Limb (tissue), 2 donors: ENCODE measurements around the gene SLC25A21.
"Not testable (repeated sequence)": the region's sequence is repeated elsewhere in the genome, so short reads cannot be mapped to it uniquely, and the experiment has no call there.

Experiments
- DNase-seq, 2 donors: peaks; one replicate each; pipeline ENCODE4 v3.0.0-alpha.2; 2016; ENCODE audit errors: extremely low spot score in 2 of 2

SLC25A21 gene

GRCh38 chr14:36944307-36945010 is 227.9 kb downstream of the SLC25A21 start:
- no peak for DNase-seq

- no peak for DNase-seq
These were observed 229.7 kb downstream of the SLC25A21 start for GRCh38 chr14:36942522-36943245.

DNA sequence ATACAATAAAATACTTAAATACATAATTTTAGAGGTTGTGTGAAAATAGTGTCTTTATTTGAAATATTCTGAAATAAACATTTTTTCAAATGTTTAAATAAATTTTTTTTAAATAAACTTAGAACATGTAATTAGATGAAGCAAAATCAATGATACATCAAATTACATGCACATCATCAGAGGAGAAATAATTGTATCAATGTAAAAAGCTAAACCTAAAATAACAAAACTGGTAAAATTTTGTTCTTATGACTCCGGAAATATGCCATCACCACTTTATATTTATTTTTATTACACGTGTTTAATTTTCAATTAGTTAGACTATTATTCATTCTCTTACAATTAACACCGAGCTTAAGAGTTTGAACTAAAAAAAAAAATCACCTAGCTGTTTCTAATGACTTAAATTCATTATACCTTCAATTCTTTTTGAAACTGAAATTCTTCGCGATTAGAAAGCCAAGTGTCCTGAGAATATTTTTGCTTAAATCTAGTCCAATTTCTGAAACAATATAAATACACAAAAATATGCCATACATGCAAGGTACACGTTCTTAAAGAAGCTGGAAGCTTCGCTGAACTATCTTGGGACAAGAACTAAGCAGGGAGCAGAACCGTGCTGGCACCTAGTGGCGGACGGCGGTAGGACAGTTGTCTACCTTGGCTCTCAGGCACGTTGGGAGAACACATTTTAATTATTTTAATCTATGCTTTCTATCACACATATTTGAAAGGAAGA is 230.5 kb downstream of the SLC25A21 start:
- peak; percentile 73 to 86 for DNase-seq

- no peak for DNase-seq
These were observed 231.9 kb downstream of the SLC25A21 start for GRCh38 chr14:36940476-36940875.

- DNase-seq, result no peak
These were observed 233.1 kb downstream of the SLC25A21 start for GRCh38 chr14:36939265-36939664.

DNA sequence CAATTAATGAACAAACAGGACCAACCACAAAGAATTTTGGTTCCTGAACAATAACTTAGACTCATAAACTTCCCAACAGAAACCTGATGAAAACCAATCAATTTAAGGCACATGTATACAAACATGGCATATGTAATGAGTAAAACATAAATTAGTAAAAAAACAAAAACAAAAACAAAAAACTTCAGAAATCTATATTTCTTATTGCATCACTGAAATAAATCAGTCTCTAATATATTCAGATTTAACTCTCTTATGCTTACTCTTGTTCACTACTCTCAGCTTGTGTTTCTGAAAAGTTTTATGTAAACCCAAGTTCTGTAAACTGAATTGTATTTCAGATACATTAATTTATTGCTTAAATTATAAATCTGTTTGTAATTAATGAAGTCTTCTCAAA is 233.7 kb downstream of the SLC25A21 start:
- DNase-seq, result no peak

DNA sequence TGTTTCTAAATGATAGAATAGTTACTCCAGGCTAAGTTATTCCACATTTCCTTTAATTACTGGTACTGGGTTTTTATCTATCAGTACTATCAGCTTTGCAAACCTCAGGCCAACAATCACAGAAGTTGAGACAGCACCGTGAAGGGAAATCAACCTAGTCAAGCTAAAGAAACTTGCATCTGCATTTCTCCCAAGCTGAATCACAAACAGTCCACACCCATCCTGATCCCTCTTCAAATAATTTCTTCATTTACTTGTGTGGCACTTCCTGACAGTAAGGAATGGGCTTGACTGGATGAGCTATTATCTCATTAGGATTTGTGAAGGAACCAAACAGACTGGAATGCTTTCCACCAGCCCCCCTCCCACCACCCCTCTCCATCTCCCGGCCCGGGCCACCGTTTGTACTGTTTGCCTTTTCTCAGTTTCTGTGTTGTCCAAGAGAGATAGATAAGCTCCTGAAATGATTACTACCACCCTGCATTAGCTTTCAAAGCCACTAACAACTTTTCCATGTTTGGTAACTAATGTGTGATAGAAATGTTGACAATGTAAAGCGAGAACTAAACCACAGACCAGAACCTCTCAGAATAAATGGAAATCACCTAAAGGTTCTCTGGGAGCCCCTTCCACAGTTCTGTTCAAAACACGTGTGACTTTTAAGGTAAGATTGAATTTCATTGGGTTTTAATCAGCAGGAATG is 236.3 kb downstream of the SLC25A21 start:
- no peak for DNase-seq

GRCh38 chr14:36934304-36934703 is 238.1 kb downstream of the SLC25A21 start:
- no peak for DNase-seq

DNA sequence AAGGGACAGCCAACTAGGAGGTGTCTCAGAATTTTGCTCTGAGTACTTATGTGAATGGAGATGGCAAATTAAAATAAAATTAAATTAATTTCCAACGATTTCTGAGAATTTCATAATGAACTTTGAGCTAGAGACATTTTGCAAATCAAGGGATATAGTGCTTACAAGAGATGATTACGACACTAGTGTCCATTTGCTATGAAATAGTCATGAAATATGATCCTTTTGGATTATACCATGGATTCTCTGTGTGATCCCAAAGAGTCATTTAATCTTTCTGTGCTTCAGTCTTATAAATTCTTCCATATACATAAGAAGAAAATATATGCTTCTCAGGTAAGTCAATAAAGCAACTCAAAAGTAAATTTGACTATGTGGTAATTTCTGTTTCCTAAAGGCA is 240.6 kb downstream of the SLC25A21 start:
- DNase-seq, result no peak

DNA sequence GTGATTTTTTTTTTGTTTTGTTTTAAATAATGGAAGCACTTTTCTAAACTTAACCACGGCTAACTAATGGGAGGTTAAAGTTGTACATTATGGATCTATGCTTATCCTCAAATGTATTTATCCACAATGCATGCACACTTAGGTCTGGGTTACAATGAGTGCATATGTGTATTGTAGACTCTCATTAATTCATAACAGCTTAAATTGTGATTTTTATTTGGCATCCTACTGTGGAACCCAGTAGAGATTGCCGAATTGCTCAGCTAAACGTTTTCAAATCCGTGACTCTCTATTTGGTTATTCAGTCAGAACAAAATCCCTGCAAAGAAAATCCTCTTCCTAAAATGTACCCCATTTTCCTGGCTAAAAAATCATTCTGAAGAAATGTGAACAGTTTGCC is 244.0 kb downstream of the SLC25A21 start:
- DNase-seq, result no peak

DNA sequence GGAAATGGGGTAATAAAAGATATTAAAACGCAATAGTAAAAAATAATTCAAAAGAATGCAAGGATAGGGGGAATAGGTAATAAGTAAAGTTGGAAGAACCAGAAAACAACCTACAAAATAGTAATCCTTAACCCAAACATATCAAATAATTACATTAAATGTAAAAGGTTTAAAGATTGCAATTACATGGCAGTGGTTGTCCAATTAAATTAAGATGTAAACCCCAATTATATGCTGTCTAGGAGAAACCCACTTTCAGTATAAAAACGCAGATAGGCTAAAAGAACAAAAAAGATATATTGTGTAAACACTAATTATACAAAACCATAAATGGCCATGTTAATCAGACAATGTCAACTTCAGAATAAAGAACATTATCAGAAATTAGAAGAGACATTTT is 247.3 kb downstream of the SLC25A21 start:
- no peak for DNase-seq

GRCh38 chr14:36916668-36917067 is 255.7 kb downstream of the SLC25A21 start:
- no peak for DNase-seq

DNA sequence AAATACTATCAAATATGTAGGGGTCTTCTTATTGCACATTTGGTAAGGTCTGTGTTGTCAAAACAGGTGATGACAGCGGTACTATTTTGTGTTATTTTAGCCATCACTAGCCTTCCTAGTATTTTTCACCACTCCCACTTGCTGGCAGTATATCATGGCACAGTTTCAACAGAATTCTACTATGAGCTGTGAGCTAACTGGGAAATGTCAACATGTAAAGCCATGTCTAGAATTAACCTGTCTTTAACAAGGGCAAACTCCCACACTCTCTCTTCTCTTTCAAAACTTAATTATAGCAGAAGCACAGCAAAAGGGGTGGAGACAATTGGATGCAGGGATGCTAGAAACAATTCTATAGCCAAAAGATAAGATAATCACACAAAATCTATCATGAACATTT is 257.3 kb downstream of the SLC25A21 start:
- DNase-seq, result no peak

GRCh38 chr14:36910578-36910977 is 261.8 kb downstream of the SLC25A21 start:
- no peak for DNase-seq

- DNase-seq, result no peak
These were observed 267.0 kb downstream of the SLC25A21 start for GRCh38 chr14:36905272-36905888.

DNA sequence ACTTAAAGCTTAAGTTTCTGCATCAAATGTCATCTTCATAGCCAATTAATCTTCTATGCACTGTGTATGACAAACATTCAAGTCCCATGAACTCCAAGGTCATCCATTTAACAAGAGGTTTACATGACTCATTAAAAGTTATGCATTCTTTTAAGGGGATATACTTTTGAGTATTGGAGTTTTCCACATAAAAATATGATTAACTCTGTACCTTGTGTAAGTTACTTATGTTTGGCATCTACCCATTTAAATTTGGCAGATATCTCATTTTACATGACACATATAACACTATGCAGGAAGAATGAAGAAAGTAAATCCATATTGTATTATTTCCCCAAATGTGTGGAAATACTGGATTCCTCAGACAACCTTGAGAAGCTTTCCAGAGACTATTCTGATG is 270.5 kb downstream of the SLC25A21 start:
- peak in 1 of 2 donors; percentile 24 for DNase-seq

- peak in 1 of 2 donors; percentile 41 for DNase-seq
These were observed 271.6 kb downstream of the SLC25A21 start for GRCh38 chr14:36900846-36901245.

GRCh38 chr14:36896300-36896699 is 276.1 kb downstream of the SLC25A21 start:
- not testable (repeated sequence) for DNase-seq

GRCh38 chr14:36884049-36884448 is 288.4 kb downstream of the SLC25A21 start:
- no peak for DNase-seq

- DNase-seq, result no peak
These were observed 292.1 kb downstream of the SLC25A21 start for GRCh38 chr14:36880276-36880675.

GRCh38 chr14:36879558-36879957 is 292.8 kb downstream of the SLC25A21 start:
- DNase-seq, result no peak
